ENCODE measurements around the gene CD164. TPM values are rescaled to one million over a fixed set of nuclear protein-coding genes. Genes with fewer than 3 reads are reported as not detected.

The CD164 gene
- total RNA-seq, 1 experiment from 2014 or later = 190 TPM

- in situ Hi-C loops (cut with HindIII; ENCODE audit: low sequenced_read_pairs) = no loop called here
- no peak for DNase-seq (ENCODE audit: low spot score)
These were observed 60.5 kb downstream of the CD164 start for GRCh38 chr6:109321752-109322151.

- in situ Hi-C loops (cut with HindIII; ENCODE audit: low sequenced_read_pairs) = no loop called here
- no peak for DNase-seq (ENCODE audit: low spot score)
These were observed 62.2 kb downstream of the CD164 start for GRCh38 chr6:109320072-109320471.

GRCh38 chr6:109318328-109318876, 63.9 kb downstream of the CD164 start:
- DNase-seq (ENCODE audit: low spot score) = peak; percentile 28
- in situ Hi-C loops (cut with HindIII; ENCODE audit: low sequenced_read_pairs) = no loop called here

- in situ Hi-C loops (cut with HindIII; ENCODE audit: low sequenced_read_pairs) = no loop called here
- DNase-seq (ENCODE audit: low spot score) = no peak
These were observed 65.4 kb downstream of the CD164 start for GRCh38 chr6:109316909-109317308.

Other genes starting within 250 kb of the CD164 start
- gene PPIL6, start 58.2 kb upstream of the CD164 start, total RNA-seq (2014; rRNA removed; shearing (Covaris generic)) = 2.8 and 4.2 TPM in 2 replicates
- gene SMPD2, start 58.3 kb upstream of the CD164 start, total RNA-seq (2014; rRNA removed; shearing (Covaris generic)) = 16.1 and 21.8 TPM in 2 replicates
- 20.4 and 21.3 TPM in 2 replicates for gene MICAL1, start 73.3 kb upstream of the CD164 start, total RNA-seq (2014; rRNA removed; shearing (Covaris generic))
- 6.6 and 12.7 TPM in 2 replicates for gene ZBTB24, start 100.8 kb upstream of the CD164 start, total RNA-seq (2014; rRNA removed; shearing (Covaris generic))

Measured in G401 (cell line).